ENCODE measurements around the gene TMED9.

The TMED9 gene

GRCh38 chr5:177608243-177609075, 16.5 kb downstream of the TMED9 start:
- no peak overlapping the region for H3K4me3 ChIP-seq (ENCODE audit: control insufficient read depth, low read depth, low read length)
- no peak for TF ChIP-seq CTCF (conservative IDR thresholded peaks at IDR 0.05; ENCODE audit: control insufficient read depth, insufficient read depth, low read depth, low read length)

GRCh38 chr5:177609076-177610059, 17.4 kb downstream of the TMED9 start:
- no peak overlapping the region for H3K4me3 ChIP-seq (ENCODE audit: control insufficient read depth, low read depth, low read length)
- TF ChIP-seq CTCF (conservative IDR thresholded peaks at IDR 0.05; ENCODE audit: control insufficient read depth, insufficient read depth, low read depth, low read length) = no peak
- DNase-seq (ENCODE audit: low read depth) = no peak

More at GRCh38 chr5:177608243-177609075, 16.5 kb downstream of the TMED9 start:
- DNase-seq (ENCODE audit: low read depth) = no peak

GRCh38 chr5:177610131-177610769, 18.2 kb downstream of the TMED9 start:
- no peak overlapping the region for H3K4me3 ChIP-seq (ENCODE audit: control insufficient read depth, low read depth, low read length)
- no peak for TF ChIP-seq CTCF (conservative IDR thresholded peaks at IDR 0.05; ENCODE audit: control insufficient read depth, insufficient read depth, low read depth, low read length)
- DNase-seq (ENCODE audit: low read depth) = no peak

- no peak overlapping the region for H3K4me3 ChIP-seq (ENCODE audit: control insufficient read depth, low read depth, low read length)
- TF ChIP-seq CTCF (conservative IDR thresholded peaks at IDR 0.05; ENCODE audit: control insufficient read depth, insufficient read depth, low read depth, low read length) = no peak
- no peak for DNase-seq (ENCODE audit: low read depth)
Observed at GRCh38 chr5:177610770-177611445, 18.9 kb downstream of the TMED9 start.

- no peak for DNase-seq (ENCODE audit: low read depth)
- TF ChIP-seq CTCF (conservative IDR thresholded peaks at IDR 0.05; ENCODE audit: control insufficient read depth, insufficient read depth, low read depth, low read length) = no peak
Observed at GRCh38 chr5:177611446-177612214, 19.6 kb downstream of the TMED9 start.

More at GRCh38 chr5:177611446-177612214, 19.6 kb downstream of the TMED9 start:
- H3K4me3 ChIP-seq (ENCODE audit: control insufficient read depth, low read depth, low read length) = no peak overlapping the region

Data from fibroblast of mammary gland (primary cell).